ENCODE results near the gene PBX2. TPM values are rescaled to one million over a fixed set of nuclear protein-coding genes. Genes with fewer than 3 reads are reported as not detected.

The PBX2 gene
- total and polyA plus RNA-seq, 2 donors (not counting 1 experiment from before 2014, with no cell fraction given), result 35.0 to 39.4 TPM

DNA sequence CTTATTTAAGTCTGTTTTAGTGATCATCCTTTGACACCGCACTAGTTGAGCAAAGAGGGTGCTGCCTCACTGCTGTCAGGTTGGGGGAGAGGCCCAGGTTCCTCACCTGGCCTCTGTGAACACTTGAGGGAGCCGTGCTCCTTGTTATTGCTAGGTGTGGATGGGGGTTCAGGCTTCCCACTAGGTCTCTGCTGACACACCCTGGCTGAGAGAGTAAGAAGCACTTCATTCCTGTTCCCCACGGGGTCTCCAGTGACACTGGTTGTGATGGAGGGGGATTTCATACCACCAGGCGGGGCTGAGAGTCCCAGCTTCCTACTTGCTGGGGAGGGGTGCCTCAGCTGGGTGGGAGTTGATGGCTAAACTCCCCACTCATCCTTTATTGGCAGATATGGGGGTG is 44.9 kb upstream of the PBX2 start:
- Histone ChIP-seq H3K9me3 (ENCODE audit: control insufficient read depth, insufficient read depth, low read depth, low read length) (no peaks in the 10 kb centered on the region), H3K27ac (ENCODE audit: insufficient read depth, low read length) (no peak overlapping the region), H2AFZ (ENCODE audit: low read length) (no peak overlapping the region), H4K20me1 (ENCODE audit: control insufficient read depth, extremely low read depth, insufficient read depth, low read length) (no peaks in the 10 kb centered on the region), H3K4me3 (replicated peaks in 1 of 4; ENCODE audit: control extremely low read depth in 1 of 4, insufficient read depth in 1 of 4, low read depth in 3 of 4, low read length in 4 of 4) (no peak overlapping the region), H3K36me3 (ENCODE audit: control insufficient read depth, insufficient read depth, low read length) (no peaks in the 10 kb centered on the region), H3K4me2 (ENCODE audit: extremely low read depth, insufficient read depth, low read length) (no peak overlapping the region), H3K9ac (ENCODE audit: insufficient read depth, low read length) (no peak overlapping the region), H3K4me1 (ENCODE audit: control insufficient read depth, extremely low read depth, insufficient read depth, low read length) (no peaks in the 10 kb centered on the region), H3K27me3 (ENCODE audit: control insufficient read depth, insufficient read depth, low read length) (no peaks in the 10 kb centered on the region), H3K79me2 (ENCODE audit: control insufficient read depth, insufficient read depth, low read length) (no peaks in the 10 kb centered on the region)
- no peak for DNase-seq (ENCODE audit: low read depth in 2 of 2)
- TF ChIP-seq CTCF (conservative IDR thresholded peaks at IDR 0.05 in 1 of 2, IDR thresholded peaks at IDR 0.05 in 1 of 2; ENCODE audit: low read depth in 1 of 2, low read length in 2 of 2) (no peak), EZH2 (IDR thresholded peaks at IDR 0.05; ENCODE audit: low read length, missing control alignments) (no peak)

DNA sequence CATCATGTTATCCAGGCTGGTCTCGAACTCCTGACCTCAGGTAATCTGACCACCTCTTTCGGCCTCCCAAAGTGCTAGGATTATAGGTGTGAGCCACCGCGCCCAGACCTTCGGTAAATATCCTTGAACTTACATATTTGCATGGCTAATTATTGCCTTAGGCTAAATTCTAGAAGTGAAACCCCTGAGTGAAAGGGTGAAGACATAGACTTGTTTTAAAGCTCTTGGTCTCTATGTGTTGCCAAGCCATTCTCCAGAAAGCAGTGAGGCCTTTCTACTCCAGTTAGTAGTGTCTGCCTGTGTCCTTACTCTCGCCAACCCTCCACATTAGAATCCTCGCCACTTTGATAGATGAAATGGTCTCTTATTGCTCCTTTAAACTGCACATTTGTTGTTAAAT is 36.4 kb upstream of the PBX2 start:
- Histone ChIP-seq H3K36me3 (ENCODE audit: control insufficient read depth, insufficient read depth, low read length) (no peaks in the 10 kb centered on the region), H3K79me2 (ENCODE audit: control insufficient read depth, insufficient read depth, low read length) (no peaks in the 10 kb centered on the region), H4K20me1 (ENCODE audit: control insufficient read depth, extremely low read depth, insufficient read depth, low read length) (no peaks in the 10 kb centered on the region), H2AFZ (ENCODE audit: low read length) (no peak overlapping the region), H3K9ac (ENCODE audit: insufficient read depth, low read length) (no peak overlapping the region), H3K9me3 (ENCODE audit: control insufficient read depth, insufficient read depth, low read depth, low read length) (no peaks in the 10 kb centered on the region), H3K27ac (ENCODE audit: insufficient read depth, low read length) (no peak overlapping the region), H3K4me2 (ENCODE audit: extremely low read depth, insufficient read depth, low read length) (no peak overlapping the region), H3K4me1 (ENCODE audit: control insufficient read depth, extremely low read depth, insufficient read depth, low read length) (no peaks in the 10 kb centered on the region), H3K4me3 (replicated peaks in 1 of 4; ENCODE audit: control extremely low read depth in 1 of 4, insufficient read depth in 1 of 4, low read depth in 3 of 4, low read length in 4 of 4) (no peak overlapping the region), H3K27me3 (ENCODE audit: control insufficient read depth, insufficient read depth, low read length) (peaks cover 3% of the 10 kb centered on the region)
- TF ChIP-seq EZH2 (IDR thresholded peaks at IDR 0.05; ENCODE audit: low read length, missing control alignments) (no peak), CTCF (conservative IDR thresholded peaks at IDR 0.05 in 1 of 2, IDR thresholded peaks at IDR 0.05 in 1 of 2; ENCODE audit: low read depth in 1 of 2, low read length in 2 of 2) (no peak)
- no peak for DNase-seq (ENCODE audit: low read depth in 2 of 2)

- H3K27me3 ChIP-seq (ENCODE audit: control insufficient read depth, insufficient read depth, low read length), result peaks cover 3% of the 10 kb centered on the region
- H4K20me1 ChIP-seq (ENCODE audit: control insufficient read depth, extremely low read depth, insufficient read depth, low read length), result no peaks in the 10 kb centered on the region
- no peaks in the 10 kb centered on the region for H3K9me3 ChIP-seq (ENCODE audit: control insufficient read depth, insufficient read depth, low read depth, low read length)
- H3K36me3 ChIP-seq (ENCODE audit: control insufficient read depth, insufficient read depth, low read length), result no peaks in the 10 kb centered on the region
- no peak overlapping the region for H2AFZ ChIP-seq (ENCODE audit: low read length)
- H3K4me3 ChIP-seq (replicated peaks in 1 of 4; ENCODE audit: control extremely low read depth in 1 of 4, insufficient read depth in 1 of 4, low read depth in 3 of 4, low read length in 4 of 4), result no peak overlapping the region
- H3K79me2 ChIP-seq (ENCODE audit: control insufficient read depth, insufficient read depth, low read length), result no peaks in the 10 kb centered on the region
- H3K9ac ChIP-seq (ENCODE audit: insufficient read depth, low read length), result no peak overlapping the region
- no peak overlapping the region for H3K27ac ChIP-seq (ENCODE audit: insufficient read depth, low read length)
- no peak overlapping the region for H3K4me2 ChIP-seq (ENCODE audit: extremely low read depth, insufficient read depth, low read length)
- H3K4me1 ChIP-seq (ENCODE audit: control insufficient read depth, extremely low read depth, insufficient read depth, low read length), result no peaks in the 10 kb centered on the region
- TF ChIP-seq EZH2 (IDR thresholded peaks at IDR 0.05; ENCODE audit: low read length, missing control alignments) (no peak), CTCF (conservative IDR thresholded peaks at IDR 0.05 in 1 of 2, IDR thresholded peaks at IDR 0.05 in 1 of 2; ENCODE audit: low read depth in 1 of 2, low read length in 2 of 2) (no peak)
- DNase-seq (ENCODE audit: low read depth in 2 of 2), result no peak
Measured at GRCh38 chr6:32224696-32225095, 34.7 kb upstream of the PBX2 start.

Data from fibroblast of lung (primary cell).